K562 (cell line): ENCODE measurements around the gene NFKBIA. TPM values are rescaled to one million over a fixed set of nuclear protein-coding genes. Genes with fewer than 3 reads are reported as not detected.
A peak's percentile ranks its signal among the peaks of the same experiment; 100 is the strongest.

Source experiments
- AFF1 ChIP-seq, 2 experiments: fragments of 450-650 bp; IDR thresholded peaks; 2 replicates each; pipeline ENCODE4 v1.6.1; 2018; ENCODE audit warnings: mild to moderate bottlenecking in 2 of 2, low read depth in 1 of 2; ENCODE audit not compliant: partially characterized antibody in 2 of 2
- ATF7 ChIP-seq: fragments of 450-650 bp; IDR thresholded peaks from 2 replicates; pipeline ENCODE4 v1.7.1; 2014; ENCODE audit warnings: mild to moderate bottlenecking, moderate library complexity
- CHCHD3 ChIP-seq: fragments of 250-450 bp; sonication (Bioruptor Pico); IDR thresholded peaks from 2 replicates; pipeline ENCODE4 v2.1.2; 2022; ENCODE audit warnings: mild to moderate bottlenecking
- DIDO1 ChIP-seq: fragments of 450-650 bp; IDR thresholded peaks from 2 replicates; pipeline ENCODE4 v1.6.1; 2016; ENCODE audit warnings: low read depth, missing biosample characterization, missing genetic modification characterization
- ELF1 ChIP-seq: fragments of 200-800 bp; sonication (Bioruptor generic); IDR thresholded peaks from 2 replicates; pipeline ENCODE4 v1.6.1; 2016; ENCODE audit warnings: missing genetic modification characterization, missing compliant biosample characterization
- EP300 ChIP-seq: IDR thresholded peaks from 2 replicates; pipeline ENCODE4 v1.6.1; 2012; ENCODE audit warnings: low read length, improper control_type of control experiment
- ETS2 ChIP-seq: IDR thresholded peaks from 2 replicates; pipeline ENCODE4 v1.6.1; 2016; ENCODE audit warnings: borderline replicate concordance, missing genetic modification characterization, mild to moderate bottlenecking, moderate library complexity, missing compliant biosample characterization; ENCODE audit not compliant: poor library complexity, severe bottlenecking
- ETV1 ChIP-seq: fragments of 450-650 bp; conservative IDR thresholded peaks from 2 replicates; pipeline ENCODE4 v1.6.1; 2016; ENCODE audit warnings: missing genetic modification characterization, control low read depth, low read depth, missing compliant biosample characterization
- HLTF ChIP-seq: fragments of 450-650 bp; IDR thresholded peaks from 2 replicates; pipeline ENCODE4 v1.6.1; 2016
- PPARD ChIP-seq: fragments of 250-450 bp; sonication (Bioruptor Pico); IDR thresholded peaks from 2 replicates; pipeline ENCODE4 v1.8.0; 2022; ENCODE audit warnings: inconsistent platforms, mild to moderate bottlenecking, moderate library complexity
- PTRF ChIP-seq: fragments of 450-650 bp; IDR thresholded peaks from 2 replicates; pipeline ENCODE4 v1.6.1; 2016; ENCODE audit warnings: mild to moderate bottlenecking, missing genetic modification characterization, missing compliant biosample characterization
- RBM25 ChIP-seq: fragments of 200-400 bp; formaldehyde crosslinking; IDR thresholded peaks from 2 replicates; pipeline ENCODE4 v1.6.1; 2018; ENCODE audit warnings: low read length, low read depth, moderate library complexity; ENCODE audit not compliant: severe bottlenecking
- SIN3A ChIP-seq, 2 experiments: fragments of 150-350 bp in 1 of 2; IDR thresholded peaks; 2 replicates each; pipeline ENCODE4 v1.6.1; 2011 to 2016; ENCODE audit warnings: borderline replicate concordance in 2 of 2, low read depth in 2 of 2, low read length in 2 of 2, mild to moderate bottlenecking in 2 of 2, moderate library complexity in 2 of 2; ENCODE audit not compliant: control insufficient read depth in 1 of 2
- SREBF2 ChIP-seq: sonication (generic); formaldehyde crosslinking; IDR thresholded peaks from 2 replicates; pipeline ENCODE4 v1.4.0; 2020; ENCODE audit warnings: mild to moderate bottlenecking, missing genetic modification reagents
- TCF15 ChIP-seq: fragments of 250-450 bp; sonication (Bioruptor Pico); IDR thresholded peaks from 2 replicates; pipeline ENCODE4 v1.8.0; 2022; ENCODE audit warnings: moderate library complexity, mild to moderate bottlenecking, inconsistent platforms
- ZFP36 ChIP-seq: fragments of 150-350 bp; IDR thresholded peaks from 2 replicates; pipeline ENCODE4 v1.6.1; 2018; ENCODE audit warnings: low read length, low read depth; ENCODE audit not compliant: partially characterized antibody
- ZKSCAN1 ChIP-seq: fragments of 150-350 bp; IDR thresholded peaks from 2 replicates; pipeline ENCODE4 v1.6.1; 2016; ENCODE audit warnings: low read depth, low read length
- ZNF217 ChIP-seq: sonication (generic); formaldehyde crosslinking; IDR thresholded peaks from 2 replicates; pipeline ENCODE4 v1.8.0; 2022; ENCODE audit warnings: mild to moderate bottlenecking, missing genetic modification reagents
- ZNF3 ChIP-seq: fragments of 250-450 bp; sonication (Bioruptor Pico); IDR thresholded peaks from 2 replicates; pipeline ENCODE4 v1.5.0; 2021; ENCODE audit warnings: mild to moderate bottlenecking, moderate library complexity
- ZNF644 ChIP-seq: fragments of 200-800 bp; sonication (Bioruptor generic); IDR thresholded peaks from 2 replicates; pipeline ENCODE4 v1.6.1; 2016; ENCODE audit warnings: low read depth, missing genetic modification characterization, missing compliant biosample characterization
- polyA plus RNA-seq, 8 experiments: library from polyadenylated mRNA; depleted of rRNA in 4 of 8; stranded (reverse) in 5 of 8; unstranded in 3 of 8; fragments of >200 nt; fragmentation: Nextera tagmentation in 2 of 8; fragmentation: Illumina TruSeq in 1 of 8; extraction: Ambion mirVana in 2 of 8; extraction: Trizol in 1 of 8; gene quantifications; 2 replicates each; pipeline versions ENCODE4 v1.2.1 to v1.2.3, GENCODE V29; 2011 to 2014; ENCODE audit warnings: inconsistent platforms in 1 of 8, missing spikeins in 1 of 8
- total RNA-seq, 7 experiments: library from RNA; depleted of rRNA in 6 of 7; stranded (reverse); fragments of >200 nt in 6 of 7; fragmentation: Illumina TruSeq in 2 of 7; extraction: Trizol in 2 of 7; gene quantifications; 2 replicates each; pipeline versions ENCODE4 v1.2.1 to v1.2.3, GENCODE V29; 2011 to 2021; ENCODE audit warnings: low replicate concordance in 1 of 7
- TF ChIP-seq, protein P1 (sequence below): fragments of 450-650 bp; formaldehyde crosslinking; IDR thresholded peaks from 2 replicates; pipeline ENCODE4 v1.4.0; 2022; ENCODE audit warnings: mild to moderate bottlenecking, moderate library complexity
- TF ChIP-seq, protein P2 (sequence below), 2 experiments: fragments of 250-450 bp in 1 of 2; fragments of 450-650 bp in 1 of 2; sonication (Bioruptor Pico) in 1 of 2; IDR thresholded peaks; 2 replicates each; pipeline versions ENCODE4 v1.6.1 to v1.8.0; 2016 to 2021; ENCODE audit warnings: mild to moderate bottlenecking in 2 of 2, moderate library complexity in 2 of 2, missing compliant biosample characterization in 1 of 2, missing genetic modification characterization in 1 of 2

The NFKBIA gene
- total and polyA plus RNA-seq, 9 of the 15 experiments (the other 6 are each of a cell fraction or from before 2014, with no cell fraction given), result 6.9 to 31.8 (median 18.2) TPM

DNA sequence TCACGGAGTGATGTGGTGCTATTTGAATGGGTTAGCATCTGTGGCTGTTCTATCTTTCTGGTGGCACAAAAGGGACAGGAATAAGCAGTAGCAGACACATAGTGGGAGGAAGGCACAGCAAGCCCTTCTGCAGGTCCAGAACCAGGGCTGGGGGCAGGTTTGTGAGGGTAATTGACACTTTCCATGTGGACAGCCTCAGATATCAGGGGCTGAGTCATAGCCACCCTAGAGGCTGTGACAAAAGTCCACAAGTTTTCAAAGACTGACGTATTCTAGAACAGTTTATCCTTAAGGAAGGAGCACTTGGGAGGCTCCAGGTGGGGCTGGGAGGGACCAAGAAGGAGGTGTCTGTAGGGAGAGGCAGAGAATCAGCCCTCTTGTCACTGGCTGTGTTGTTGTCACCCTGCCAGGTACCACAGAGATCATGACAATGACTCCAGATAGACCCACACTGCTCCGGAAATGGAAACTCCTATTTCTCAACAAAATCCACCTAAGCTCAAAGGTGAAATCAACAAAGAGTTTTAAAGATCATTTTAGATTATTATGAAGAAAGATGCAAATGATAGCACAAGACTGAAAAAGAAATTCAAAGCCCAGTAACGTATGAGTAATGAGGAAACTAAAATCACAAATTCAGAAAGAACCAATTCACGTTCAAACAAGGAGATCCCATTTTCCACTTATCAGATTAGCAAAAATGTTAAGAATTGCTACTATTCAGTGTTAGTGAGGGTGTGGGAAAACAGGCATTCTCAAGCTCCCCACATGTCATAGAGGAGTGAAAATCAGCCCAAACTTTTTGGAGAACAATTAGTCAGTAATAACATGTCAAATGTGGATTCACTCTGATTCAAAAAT, 48.3 kb downstream of the NFKBIA start (continued):
- TF ChIP-seq TCF15 (CRISPR knock-in tag), result no peak
- peak; percentile 26; the same call in 1 of the 2 replicates for TF ChIP-seq EP300
- TF ChIP-seq, protein P1, sequence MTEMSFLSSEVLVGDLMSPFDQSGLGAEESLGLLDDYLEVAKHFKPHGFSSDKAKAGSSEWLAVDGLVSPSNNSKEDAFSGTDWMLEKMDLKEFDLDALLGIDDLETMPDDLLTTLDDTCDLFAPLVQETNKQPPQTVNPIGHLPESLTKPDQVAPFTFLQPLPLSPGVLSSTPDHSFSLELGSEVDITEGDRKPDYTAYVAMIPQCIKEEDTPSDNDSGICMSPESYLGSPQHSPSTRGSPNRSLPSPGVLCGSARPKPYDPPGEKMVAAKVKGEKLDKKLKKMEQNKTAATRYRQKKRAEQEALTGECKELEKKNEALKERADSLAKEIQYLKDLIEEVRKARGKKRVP (CRISPR knock-in tag), result no peak
- TF ChIP-seq SREBF2 (CRISPR knock-in tag), result no peak
- TF ChIP-seq RBM25, result no peak
- TF ChIP-seq SIN3A (IDR thresholded peaks at IDR 0.05; ENCODE audit: borderline replicate concordance in 2 of 2, control insufficient read depth in 1 of 2, low read depth in 2 of 2, low read length in 2 of 2), result no peak
- TF ChIP-seq ETS2, result no peak
- no peak for TF ChIP-seq PPARD (CRISPR knock-in tag)
- no peak for TF ChIP-seq HLTF
- no peak for TF ChIP-seq ZFP36
- TF ChIP-seq ZNF3, result no peak
- no peak for TF ChIP-seq CHCHD3 (CRISPR knock-in tag)
- TF ChIP-seq AFF1 (IDR thresholded peaks at IDR 0.05; ENCODE audit: low read depth in 1 of 2, partially characterized antibody in 2 of 2), result no peak
- peak; percentile 66; the same call in 1 of the 2 replicates for TF ChIP-seq ATF7
- TF ChIP-seq PTRF, result no peak
- peak; percentile 55 for TF ChIP-seq ETV1 (tag)
- TF ChIP-seq ZNF217 (CRISPR knock-in tag), result no peak
- TF ChIP-seq ZNF644 (tag), result no peak
- no peak for TF ChIP-seq ELF1 (tag)
- TF ChIP-seq DIDO1 (tag), result no peak
- no peak for TF ChIP-seq ZKSCAN1
- TF ChIP-seq, protein P2, sequence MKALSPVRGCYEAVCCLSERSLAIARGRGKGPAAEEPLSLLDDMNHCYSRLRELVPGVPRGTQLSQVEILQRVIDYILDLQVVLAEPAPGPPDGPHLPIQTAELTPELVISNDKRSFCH (CRISPR knock-in tag; IDR thresholded peaks at IDR 0.05), result no peak
- TF ChIP-seq, protein P2 (tag; IDR thresholded peaks at IDR 0.05), result no peak
